Uterus (tissue), 4 donors: ENCODE measurements around the gene SPEF2. TPM values are rescaled to one million over a fixed set of nuclear protein-coding genes. Genes with fewer than 3 reads are reported as not detected.

ENCODE experiments used
- DNase-seq, 2 donors: peaks; one replicate each; pipeline ENCODE4 v3.0.0-alpha.2; 2019 to 2020
- H3K27ac ChIP-seq, 2 donors: fragments of 200-600 bp; sonication (generic); 1 replicate in 1 of 2; 2 replicates in 1 of 2; pipeline ENCODE4 v1.5.1; 2016 to 2018
- H3K27me3 ChIP-seq, 2 donors: fragments of 200-600 bp; sonication (generic); one replicate each; pipeline ENCODE4 v1.5.1; 2018 to 2019; ENCODE audit warnings: control low read depth in 1 of 2
- H3K36me3 ChIP-seq, 2 donors: fragments of 200-600 bp; sonication (generic); one replicate each; pipeline ENCODE4 v1.5.1; 2019; ENCODE audit warnings: control low read depth in 1 of 2
- H3K4me1 ChIP-seq, 2 donors: fragments of 200-600 bp; sonication (generic); one replicate each; pipeline ENCODE4 v1.5.1; 2018 to 2019; ENCODE audit warnings: control low read depth in 1 of 2
- H3K4me3 ChIP-seq, 2 donors: fragments of 200-600 bp; sonication (generic); 1 replicate in 1 of 2; 2 replicates in 1 of 2; pipeline ENCODE4 v1.5.1; 2018 to 2019; ENCODE audit warnings: mild to moderate bottlenecking in 1 of 2
- H3K9me3 ChIP-seq, 2 donors: fragments of 200-600 bp; sonication (generic); one replicate each; pipeline ENCODE4 v1.5.1; 2019; ENCODE audit warnings: control low read depth in 1 of 2
- CTCF ChIP-seq, 4 experiments: fragments of 200-600 bp in 2 of 4; fragments of 450-650 bp in 2 of 4; sonication (generic) in 2 of 4; IDR thresholded peaks; one replicate each; pipeline ENCODE4 v1.5.1; 2016 to 2019; ENCODE audit warnings: antibody characterized with exemption in 4 of 4, mild to moderate bottlenecking in 2 of 4, moderate library complexity in 1 of 4
- POLR2A ChIP-seq, 2 donors: fragments of 450-650 bp; IDR thresholded peaks; one replicate each; pipeline ENCODE4 v1.6.1; 2016; ENCODE audit warnings: antibody characterized with exemption in 2 of 2, mild to moderate bottlenecking in 1 of 2, moderate library complexity in 1 of 2
- intact Hi-C: fragments of 100-400 bp; cut with DNase I; formaldehyde crosslinking; loops from one replicate; pipeline ENCODE4 v1.15.1; 2023; ENCODE audit warnings: low total_unique reads
- total RNA-seq, 4 donors: library from RNA; depleted of rRNA in 3 of 4; stranded (reverse); fragments of >200 nt in 3 of 4; gene quantifications; one replicate each; pipeline versions ENCODE4 v1.1.0 to v1.2.4, GENCODE V29; 2014 to 2023
- donor health status: DM: yes; HTN: yes; CAD: no.

SPEF2 gene
- total RNA-seq, 4 donors from 2014 or later = 3.3 to 71.0 (median 20.9) TPM

GRCh38 chr5:35799181-35799580 lies 181.5 kb downstream of the SPEF2 start:
- TF ChIP-seq POLR2A (IDR thresholded peaks at IDR 0.05) (no peak), CTCF (IDR thresholded peaks at IDR 0.05) (no peak)
- Histone ChIP-seq H3K4me3 (no peak overlapping the region), H3K9me3 (no peaks in the 10 kb centered on the region), H3K27me3 (no peaks in the 10 kb centered on the region), H3K36me3 (no peaks in the 10 kb centered on the region), H3K27ac (no peak overlapping the region), H3K4me1 (no peaks in the 10 kb centered on the region)
- DNase-seq = no peak
- intact Hi-C loops = no loop called here

GRCh38 chr5:35799753-35800152 lies 182.1 kb downstream of the SPEF2 start:
- DNase-seq = no peak
- TF ChIP-seq CTCF (IDR thresholded peaks at IDR 0.05) (no peak), POLR2A (IDR thresholded peaks at IDR 0.05) (no peak)
- Histone ChIP-seq H3K27ac (no peak overlapping the region), H3K4me1 (no peaks in the 10 kb centered on the region), H3K4me3 (no peak overlapping the region), H3K27me3 (no peaks in the 10 kb centered on the region), H3K9me3 (no peaks in the 10 kb centered on the region), H3K36me3 (no peaks in the 10 kb centered on the region)
- intact Hi-C loops = no loop called here

GRCh38 chr5:35803191-35803651 lies 185.6 kb downstream of the SPEF2 start:
- Histone ChIP-seq H3K4me3 (no peak overlapping the region), H3K27me3 (no peaks in the 10 kb centered on the region), H3K4me1 (no peaks in the 10 kb centered on the region), H3K27ac (no peak overlapping the region), H3K9me3 (no peaks in the 10 kb centered on the region), H3K36me3 (no peaks in the 10 kb centered on the region)
- intact Hi-C loops = no loop called here
- no peak for DNase-seq
- no peak for TF ChIP-seq CTCF (IDR thresholded peaks at IDR 0.05)
- TF ChIP-seq POLR2A (IDR thresholded peaks at IDR 0.05) = no peak

- H3K27ac ChIP-seq = no peak overlapping the region
- no peaks in the 10 kb centered on the region for H3K36me3 ChIP-seq
- no peaks in the 10 kb centered on the region for H3K27me3 ChIP-seq
- H3K4me1 ChIP-seq = no peaks in the 10 kb centered on the region
- no peak for DNase-seq
- TF ChIP-seq POLR2A (IDR thresholded peaks at IDR 0.05) (no peak), CTCF (IDR thresholded peaks at IDR 0.05) (no peak)
- no peak overlapping the region for H3K4me3 ChIP-seq
- intact Hi-C loops = no loop called here
- H3K9me3 ChIP-seq = no peaks in the 10 kb centered on the region
Measured at GRCh38 chr5:35804201-35804653, 186.6 kb downstream of the SPEF2 start.

- TF ChIP-seq CTCF (IDR thresholded peaks at IDR 0.05) (no peak), POLR2A (IDR thresholded peaks at IDR 0.05) (no peak)
- Histone ChIP-seq H3K9me3 (no peaks in the 10 kb centered on the region), H3K27ac (no peak overlapping the region), H3K4me3 (no peak overlapping the region), H3K36me3 (no peaks in the 10 kb centered on the region), H3K27me3 (no peaks in the 10 kb centered on the region), H3K4me1 (no peaks in the 10 kb centered on the region)
- DNase-seq = no peak
- intact Hi-C loops = no loop called here
Measured at GRCh38 chr5:35804841-35805240, 187.2 kb downstream of the SPEF2 start.
